Heart right ventricle (tissue), 16 donors: Measurements from ENCODE around the gene METTL9. TPM values are rescaled to one million over a fixed set of nuclear protein-coding genes. Genes with fewer than 3 reads are reported as not detected.
"Not testable (repeated sequence)": the region's sequence is repeated elsewhere in the genome, so short reads cannot be mapped to it uniquely, and the experiment has no call there.

Experiments used
- ATAC-seq, 8 donors: fragments of 200-7000 bp; cut with Tn5 transposase; one replicate each; pipeline ENCODE4 v1.9.1; 2020; ENCODE audit warnings: mild to moderate bottlenecking in 8 of 8, moderate library complexity in 8 of 8, moderate number of reproducible peaks in 1 of 8
- DNase-seq, 2 donors: peaks; one replicate each; pipeline ENCODE4 v3.0.0-alpha.2; 2020
- H3K27ac ChIP-seq, 10 donors: fragments of 200-600 bp; sonication (generic) in 2 of 10; one replicate each; pipeline versions ENCODE4 v1.5.0 to v1.8.0; 2020 to 2022; ENCODE audit warnings: mild to moderate bottlenecking in 3 of 10
- H3K27me3 ChIP-seq, 7 donors: fragments of 200-600 bp; one replicate each; pipeline ENCODE4 v1.8.0; 2021 to 2022; ENCODE audit warnings: mild to moderate bottlenecking in 2 of 7
- H3K36me3 ChIP-seq, 9 donors: fragments of 200-600 bp; sonication (generic) in 1 of 9; one replicate each; pipeline versions ENCODE4 v1.5.0 to v1.8.0; 2020 to 2022; ENCODE audit warnings: mild to moderate bottlenecking in 2 of 9
- H3K4me1 ChIP-seq, 9 donors: fragments of 200-600 bp; sonication (generic) in 1 of 9; one replicate each; pipeline versions ENCODE4 v1.5.0 to v1.8.0; 2020 to 2022; ENCODE audit warnings: mild to moderate bottlenecking in 4 of 9
- H3K4me3 ChIP-seq, 10 donors: fragments of 200-600 bp; sonication (generic) in 2 of 10; one replicate each; pipeline versions ENCODE4 v1.5.0 to v1.8.0; 2020 to 2022; ENCODE audit warnings: mild to moderate bottlenecking in 7 of 10, moderate library complexity in 2 of 10
- H3K9me3 ChIP-seq, 11 donors: fragments of 200-600 bp in 10 of 11; sonication (generic) in 2 of 11; one replicate each; pipeline versions ENCODE4 v1.5.0 to v1.8.0; 2013 to 2022; ENCODE audit warnings: mild to moderate bottlenecking in 2 of 11, control low read depth in 1 of 11, moderate library complexity in 1 of 11
- CTCF ChIP-seq, 9 donors: fragments of 200-600 bp; sonication (generic) in 2 of 9; IDR thresholded peaks; one replicate each; pipeline versions ENCODE4 v1.5.0 to v1.8.0; 2021 to 2022; ENCODE audit warnings: antibody characterized with exemption in 9 of 9, mild to moderate bottlenecking in 5 of 9, moderate library complexity in 1 of 9
- WGBS, 2 donors: extraction: QIAGEN DNeasy Blood & Tissue Kit; methylation state at CpG; one replicate each; pipeline ENCODE4 v1.1.7; 2013; ENCODE audit warnings: inconsistent platforms in 1 of 2; 5-methylcytosine and 5-hydroxymethylcytosine counted together
- intact Hi-C, 10 donors: fragments of 100-400 bp; cut with DNase I; formaldehyde crosslinking; loops; one replicate each; pipeline versions ENCODE4 v1.11.1 to v1.14.2; 2022
- long read RNA-seq, 3 donors: library from polyadenylated mRNA; unstranded; transcript quantifications; one replicate each; pipeline ENCODE4 v2.0.0, GENCODE V29; 2020 to 2021
- polyA plus RNA-seq, 2 donors: library from polyadenylated mRNA; stranded (reverse); fragments of 200-250 nt; gene quantifications; one replicate each; pipeline ENCODE4 v1.2.3, GENCODE V29; 2013
- total RNA-seq, 10 donors: library from RNA; stranded (reverse); fragmentation: NEBNext Ultra II Directional in 3 of 10; extraction: Animal tissue kit (Norgen Biotek cat#: 25700) in 3 of 10; gene quantifications; one replicate each; pipeline versions ENCODE4 v1.2.1 to v1.2.4, GENCODE V29; 2021 to 2023
- donor health status: Arrhythmogenic right ventricular cardiomyopathy.
- donor health status: ischemic (EF 13 %, LVEDD 7.1; RV severe dilation, severe dysfunction).
- donor health status: healthy with polysubstance abuse.
- donor health status: DM: no; HTN: yes; CAD: no.
- donor health status: DM: no; HTN: no; CAD: no.
- donor health status: ischemic (EF 25% LVEDD 6.9; RV normal size, moderate dysfunction).
- donor health status: ischemic (EF 25% LVEDD 5.7; RV mildly dilated, moderate dysfunction).
- donor health status: healthy.
- donor health status: DM: yes; HTN: yes; CAD: no.
- donor health status: Ischemic cardiomyopathy.
- donor health status: ischemic (EF 35%, LVEDD 5.7; RV mildly dilated, moderate dysfunction).
- donor health status: nonischemic (EF 11% LVEDD 7.7; RV severe dilation, severe dysfunction).
- donor health status: DM: yes; HTN: yes; CAD: no.
- donor health status: PGD.
- donor health status: ischemic (EF 29% LVEDD 5.4; RV normal size, mild dysfunction).
- donor health status: nonischemic (EF 23%, LVEDD 6.1; RV moderate dilation, normal function).

The METTL9 gene
- total RNA-seq (10 to 100 TPM; 48.3 to 66.0 (median 52.4) TPM), polyA plus RNA-seq (10 to 100 TPM; 11.9 to 35.7 TPM)
- long read RNA-seq, donor 1, full-length matches to known transcripts, result 87 of 97 reads
- long read RNA-seq, donor 1, partial matches to known transcripts, result 7 of 97 reads
- long read RNA-seq, donor 1, other reads (novel, unspliced or antisense), result 3 of 97 reads
- long read RNA-seq, donor 2, full-length matches to known transcripts, result 83 of 97 reads
- long read RNA-seq, donor 2, partial matches to known transcripts, result 11 of 97 reads
- long read RNA-seq, donor 2, other reads (novel, unspliced or antisense), result 3 of 97 reads
- long read RNA-seq, donor 3, full-length matches to known transcripts, result 146 of 163 reads
- long read RNA-seq, donor 3, partial matches to known transcripts, result 6 of 163 reads
- long read RNA-seq, donor 3, other reads (novel, unspliced or antisense), result 11 of 163 reads

GRCh38 chr16:21599122-21600030 is at the start of gene METTL9:
TSS of gene METTL9 (plus strand) at chr16:21599577. CDS start at chr16:21599734, 157 bp downstream.
- peak in 2 of 9 donors; percentile 3 to 13 for TF ChIP-seq CTCF (IDR thresholded peaks at IDR 0.05)

DNA sequence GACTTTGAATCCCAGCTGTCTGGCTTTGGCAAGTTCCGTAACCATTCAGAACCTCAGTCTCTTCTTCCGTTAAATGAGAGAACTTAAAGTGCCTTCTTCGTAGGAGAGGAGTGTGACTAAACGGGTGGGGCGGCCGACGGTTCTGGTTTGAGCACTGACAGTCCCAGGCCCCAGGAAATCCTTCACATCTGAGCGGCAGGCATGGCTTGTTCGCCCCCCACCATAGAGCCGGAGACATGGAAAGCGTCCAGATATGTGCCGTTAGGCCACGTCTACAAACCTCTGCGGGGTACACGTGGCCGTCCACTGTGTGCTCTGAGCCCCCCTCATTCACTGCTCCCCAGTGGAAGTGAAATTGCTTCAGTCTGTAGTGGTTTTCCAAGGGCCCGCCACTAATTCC is 49.4 kb upstream of the METTL9 start:
- WGBS, 2 donors, result 86 to 89% methylated on average over 17 of the region's 17 CpGs
- not testable (repeated sequence) for H3K27me3 ChIP-seq, H3K27ac ChIP-seq, H3K4me3 ChIP-seq, DNase-seq, H3K9me3 ChIP-seq, ATAC-seq, H3K4me1 ChIP-seq, H3K36me3 ChIP-seq
- intact Hi-C loops, result loop anchor here in 4 of 10 donors (10.0 kb wide), 4 partner anchors 45 to 1395 kb away; no protein-coding TSS in a partner anchor

More at GRCh38 chr16:21599122-21600030, at the start of gene METTL9:
- no peaks in the 10 kb centered on the region for H3K36me3 ChIP-seq
- DNase-seq (peak; percentile 94 to 95), ATAC-seq (peak; percentile 97 to 100 (median 100))
- H3K9me3 ChIP-seq, result no peaks in the 10 kb centered on the region
- H3K27me3 ChIP-seq, result no peaks in the 10 kb centered on the region
- peak within 1 kb of the TSS; percentile 88 to 98 (median 96) for H3K27ac ChIP-seq
- 0 to 1% methylated on average over 72 to 100 of the region's 100 CpGs for WGBS, 2 donors
- H3K4me1 ChIP-seq, result peaks cover 10 to 54% (median 33%) of the 10 kb centered on the region in 9 donors
- H3K4me3 ChIP-seq, result peak within 1 kb of the TSS; percentile 64 to 96 (median 84)
- intact Hi-C loops, result loop anchor here in 4 of 10 donors (5.0 kb wide), 2 partner anchors 38 to 43 kb away; no protein-coding TSS in a partner anchor

- not testable (repeated sequence) for ATAC-seq
Measured at GRCh38 chr16:21550435-21550834, 48.9 kb upstream of the METTL9 start.

GRCh38 chr16:21551076-21551475 is 48.3 kb upstream of the METTL9 start:
- H3K27me3 ChIP-seq, result peaks cover 0 to 17% (median 9%) of the 10 kb centered on the region in 7 donors
- WGBS, 2 donors, result 90 to 96% methylated on average over 4 to 5 of the region's 7 CpGs
- peaks cover under 1 to 17% (median 10%) of the 10 kb centered on the region in 9 donors for H3K4me1 ChIP-seq
- H3K36me3 ChIP-seq, DNase-seq, ATAC-seq, H3K27ac ChIP-seq, H3K9me3 ChIP-seq, H3K4me3 ChIP-seq: not testable (repeated sequence)
- intact Hi-C loops, result loop anchor here in 4 of 10 donors (10.0 kb wide), 4 partner anchors 46 to 1394 kb away; no protein-coding TSS in a partner anchor

More at GRCh38 chr16:21550435-21550834, 48.9 kb upstream of the METTL9 start:
- Histone ChIP-seq H3K27me3 (peaks cover 0 to 11% (median 9%) of the 10 kb centered on the region in 7 donors), H3K4me1 (peaks cover 0 to 11% (median 9%) of the 10 kb centered on the region in 9 donors)
- H3K36me3 ChIP-seq, H3K4me3 ChIP-seq, H3K27ac ChIP-seq, DNase-seq, H3K9me3 ChIP-seq: not testable (repeated sequence)
- 53 to 62% methylated on average over 1 of the region's 5 CpGs for WGBS, 2 donors
- intact Hi-C loops, result loop anchor here in 4 of 10 donors (10.0 kb wide), 4 partner anchors 46 to 1394 kb away; no protein-coding TSS in a partner anchor

- H3K4me3 ChIP-seq, H3K27ac ChIP-seq, H3K36me3 ChIP-seq, ATAC-seq, DNase-seq, H3K9me3 ChIP-seq: not testable (repeated sequence)
- intact Hi-C loops, result loop anchor here in 4 of 10 donors (10.0 kb wide), 4 partner anchors 47 to 1393 kb away; no protein-coding TSS in a partner anchor
- peaks cover 0 to 17% (median 9%) of the 10 kb centered on the region in 7 donors for H3K27me3 ChIP-seq
- WGBS, 2 donors, result 88 to 90% methylated on average over 16 of the region's 17 CpGs
- H3K4me1 ChIP-seq, result peaks cover 4 to 23% (median 15%) of the 10 kb centered on the region in 9 donors
Measured at GRCh38 chr16:21551600-21551999, 47.8 kb upstream of the METTL9 start.

- DNase-seq, H3K27ac ChIP-seq, H3K4me3 ChIP-seq, H3K9me3 ChIP-seq, ATAC-seq, H3K36me3 ChIP-seq: not testable (repeated sequence)
- Histone ChIP-seq H3K27me3 (peaks cover 0 to 17% (median 9%) of the 10 kb centered on the region in 7 donors), H3K4me1 (peaks cover 4 to 31% (median 16%) of the 10 kb centered on the region in 9 donors)
- WGBS, 2 donors, result 87 to 88% methylated on average over 19 of the region's 19 CpGs
- intact Hi-C loops, result loop anchor here in 4 of 10 donors (10.0 kb wide), 4 partner anchors 49 to 1391 kb away; no protein-coding TSS in a partner anchor
Measured at GRCh38 chr16:21553481-21554296, 45.7 kb upstream of the METTL9 start.
